Daoy (cell line): Measurements from ENCODE around the gene CCDC57. TPM values are rescaled to one million over a fixed set of nuclear protein-coding genes. Genes with fewer than 3 reads are reported as not detected.

Source experiments
- DNase-seq: peaks from one replicate; pipeline ENCODE4 v3.0.0-alpha.2; 2015; ENCODE audit warnings: low read depth
- total RNA-seq: library from RNA; depleted of rRNA; stranded (reverse); fragments of >200 nt; shearing (Covaris generic); gene quantifications from 2 replicates; pipeline ENCODE4 v1.2.3, GENCODE V29; 2014

CCDC57 gene
- total RNA-seq, 1 experiment from 2014 or later, result 7.9 TPM

DNA sequence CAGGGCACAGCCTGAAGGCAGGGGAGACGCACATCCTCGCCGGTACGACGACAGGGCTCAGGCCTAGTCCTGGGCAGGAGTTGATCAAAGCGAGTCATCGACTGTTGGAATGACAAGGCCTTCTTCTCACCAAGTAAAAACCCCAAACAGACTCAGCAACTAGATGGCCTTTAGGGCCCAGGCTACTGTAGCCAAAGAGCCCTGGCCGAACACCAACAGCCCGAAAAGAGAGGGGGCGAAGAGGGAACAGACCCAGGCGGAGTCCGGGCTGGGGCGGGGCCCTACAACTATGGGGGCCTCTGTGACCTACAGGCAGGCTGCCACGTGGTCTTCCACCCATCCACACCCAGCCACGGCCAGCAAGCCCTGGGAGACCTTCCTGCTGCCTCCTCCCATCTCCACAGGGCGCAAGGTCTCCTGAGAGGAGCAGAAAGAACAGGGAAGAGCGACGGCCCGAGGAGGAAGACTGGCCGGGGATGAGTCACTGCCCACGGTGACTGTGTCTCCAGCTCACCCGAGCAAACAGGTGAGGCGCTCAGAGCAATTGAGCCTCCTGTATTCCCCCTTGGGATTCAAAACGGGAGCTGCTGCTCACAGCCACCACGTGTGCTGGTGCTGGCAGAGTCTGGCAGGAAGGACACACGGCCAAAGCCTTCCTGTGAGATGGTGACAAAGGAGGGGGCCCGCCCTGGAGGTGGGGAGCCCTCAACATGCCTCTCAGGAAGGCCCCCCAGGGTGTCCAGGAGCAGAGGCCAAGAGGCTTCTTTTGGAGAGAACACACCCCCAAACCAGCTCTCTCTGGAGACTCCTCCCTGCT is 33.9 kb upstream of the CCDC57 start:
- peak; percentile 87 for DNase-seq

DNA sequence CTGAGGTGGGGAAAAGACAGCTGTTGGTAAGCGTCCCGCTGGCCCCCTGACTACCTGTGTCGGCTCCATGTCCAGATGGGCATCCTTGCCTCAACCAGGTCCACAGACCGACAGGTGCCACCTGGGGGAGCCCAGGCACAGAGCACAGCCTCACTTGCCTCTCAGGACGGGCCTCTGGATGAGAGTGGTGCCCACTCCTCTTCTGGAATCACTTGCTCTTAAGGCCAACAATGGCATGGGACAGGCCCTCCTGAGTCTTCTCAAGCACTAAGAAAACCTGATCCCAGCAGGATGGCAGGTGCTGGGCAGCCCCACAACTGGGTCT is 33.4 kb upstream of the CCDC57 start:
- DNase-seq, result no peak

DNA sequence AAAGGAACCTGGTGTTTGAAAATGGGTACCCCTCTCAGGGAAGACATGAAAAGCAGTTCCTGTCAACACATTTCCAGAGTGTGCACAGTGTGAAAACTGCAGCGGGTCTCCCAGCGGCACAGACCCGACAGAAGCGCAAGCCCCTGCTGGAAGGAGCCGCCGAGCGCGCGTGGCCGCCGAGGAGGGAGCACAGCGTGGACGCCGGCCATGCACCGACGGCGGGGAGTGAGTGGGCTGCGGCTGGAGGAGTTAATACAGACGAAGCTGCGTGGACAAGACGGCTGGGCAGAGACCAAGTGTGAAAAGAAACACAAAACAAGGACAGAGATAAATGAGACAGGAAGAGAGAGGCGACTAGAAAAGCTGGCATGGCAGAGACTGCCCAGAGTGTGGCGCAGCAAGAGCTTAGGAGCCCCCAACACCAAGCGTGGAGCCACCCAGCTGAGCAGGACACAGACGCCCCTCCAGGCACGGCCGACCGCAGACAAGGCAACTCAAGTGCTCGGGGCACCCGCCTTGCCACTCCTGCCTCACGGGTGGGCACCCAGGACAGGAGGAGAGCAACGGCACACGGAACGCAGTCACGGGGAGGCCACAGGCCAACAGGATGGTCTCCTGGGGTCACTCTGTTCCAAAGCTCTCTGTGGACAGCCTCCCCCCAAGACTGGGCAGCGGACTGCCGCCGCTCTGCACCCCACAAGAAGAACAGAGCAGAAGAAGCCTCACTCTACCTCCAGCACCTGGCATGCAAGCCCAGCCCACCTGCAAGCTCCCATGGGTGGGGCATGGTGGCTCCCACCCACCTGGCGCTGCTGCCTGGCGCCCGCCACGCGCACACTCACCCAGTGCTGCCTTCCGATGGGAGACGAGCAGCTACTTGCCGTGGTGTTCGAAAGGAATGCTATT is 32.7 kb upstream of the CCDC57 start:
- no peak for DNase-seq

DNA sequence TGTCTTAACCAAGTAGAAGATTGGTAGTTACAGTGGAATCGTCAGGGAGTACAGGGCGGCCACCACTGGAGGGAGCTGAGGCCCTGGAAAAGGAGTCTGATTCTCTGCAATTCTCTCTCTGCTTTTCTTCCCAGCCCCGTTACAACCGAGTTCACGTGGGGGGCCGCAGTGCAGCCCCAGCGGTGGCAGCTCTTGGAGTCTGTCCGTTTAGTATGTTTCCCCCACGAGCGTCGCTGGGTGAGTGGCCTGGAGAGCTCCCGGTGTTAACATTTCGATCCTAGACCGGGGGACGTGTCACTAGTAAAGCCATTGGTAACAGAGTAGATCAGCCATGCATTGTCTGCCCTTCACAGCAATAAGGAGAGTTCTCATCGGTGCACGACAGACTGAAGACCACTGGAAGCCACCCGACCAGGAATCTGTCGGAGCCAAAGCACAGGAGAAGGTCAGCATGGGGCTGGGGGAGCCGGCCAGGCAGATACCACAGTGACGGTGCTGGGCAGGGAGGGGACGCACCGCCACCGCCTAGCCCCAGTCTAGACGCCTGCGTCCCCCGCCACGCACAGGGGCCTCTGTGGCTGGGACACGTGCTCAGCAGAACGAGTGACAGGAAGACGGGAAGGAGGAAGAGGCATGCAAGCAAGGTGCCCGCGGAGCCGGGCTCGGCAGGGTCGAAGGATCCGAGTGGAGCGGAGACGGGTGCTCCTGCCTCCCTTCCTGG is 31.9 kb upstream of the CCDC57 start:
- DNase-seq, result no peak

DNA sequence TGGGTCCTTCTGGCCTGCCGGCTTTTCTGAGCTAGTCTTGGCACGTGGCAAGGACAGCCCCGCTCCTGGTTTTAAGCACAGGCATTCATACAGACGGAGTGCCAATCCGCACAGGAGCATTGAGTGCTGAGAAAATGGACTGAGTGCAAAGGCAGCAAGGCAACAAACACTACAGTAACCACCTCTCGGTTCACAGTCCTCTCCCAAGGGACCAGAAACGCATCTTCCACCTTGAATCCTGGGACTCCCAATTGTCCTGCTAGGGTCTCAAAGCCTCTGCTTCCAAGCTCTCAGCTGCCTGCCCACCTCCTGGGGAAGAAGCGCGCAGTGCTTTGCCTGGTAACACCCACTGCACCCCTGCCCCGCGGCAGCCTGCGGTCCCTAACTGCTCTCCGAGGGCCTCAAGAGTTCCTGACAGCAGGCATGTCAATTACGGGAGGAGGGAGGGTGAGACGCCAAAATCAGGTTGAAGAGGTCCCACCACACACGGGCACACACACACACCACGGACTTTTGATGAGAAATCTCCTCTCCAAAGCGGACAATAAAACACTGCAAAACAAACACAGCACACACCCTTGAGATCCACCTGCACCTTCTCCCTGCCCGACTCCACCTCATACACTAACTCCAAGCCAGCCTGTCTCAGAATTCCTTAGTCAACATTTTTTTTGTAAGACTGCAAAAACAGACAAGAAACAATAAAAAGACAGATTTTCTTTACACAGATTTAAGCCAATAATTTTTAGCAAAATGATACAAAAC is 31.2 kb upstream of the CCDC57 start:
- no peak for DNase-seq

DNA sequence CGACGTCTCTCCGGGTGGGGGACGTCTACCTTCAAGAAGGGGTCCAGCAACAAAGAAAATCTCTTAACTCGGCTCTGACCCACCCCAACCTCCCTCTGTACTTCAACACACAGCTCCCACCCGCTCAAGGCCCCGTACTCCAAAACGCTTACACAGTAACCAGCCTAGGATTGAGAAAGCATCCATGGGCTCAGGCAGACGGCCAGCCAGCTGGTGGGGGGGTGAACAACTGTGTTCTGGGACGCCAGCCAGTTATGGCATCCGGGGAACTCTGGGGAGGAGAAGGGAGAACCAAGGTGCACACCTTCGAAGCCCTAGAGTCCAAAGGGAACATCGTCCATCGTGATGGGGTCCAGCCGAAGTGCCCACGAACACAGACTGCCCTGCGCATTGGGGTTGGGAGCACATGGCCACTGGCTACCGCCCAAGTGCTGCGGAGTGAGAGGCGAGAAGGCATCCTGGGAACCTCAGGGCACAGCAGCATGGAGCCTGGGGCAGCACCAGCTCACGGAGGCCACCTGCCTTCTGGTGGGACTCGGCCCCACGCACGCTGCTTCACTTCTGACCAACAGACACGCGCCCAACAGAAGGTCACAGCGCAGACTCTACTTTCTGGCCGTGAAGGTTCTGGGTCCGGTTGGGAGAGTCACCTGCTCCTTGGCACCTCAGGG is 30.5 kb upstream of the CCDC57 start:
- peak; percentile 71 for DNase-seq

DNA sequence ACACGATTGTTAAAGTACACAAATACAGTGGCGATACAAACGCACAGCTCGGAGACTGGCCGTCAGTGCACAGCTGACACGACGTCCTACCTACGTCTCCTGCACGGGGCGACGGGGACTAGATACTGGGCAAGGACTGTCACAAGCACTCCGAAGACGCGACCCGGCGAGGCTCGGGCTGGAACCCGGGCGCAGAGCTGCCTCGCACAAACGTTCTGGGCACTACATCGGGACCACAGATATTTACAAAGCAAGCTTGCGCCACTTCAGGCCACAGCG is 30.0 kb upstream of the CCDC57 start:
- no peak for DNase-seq

DNA sequence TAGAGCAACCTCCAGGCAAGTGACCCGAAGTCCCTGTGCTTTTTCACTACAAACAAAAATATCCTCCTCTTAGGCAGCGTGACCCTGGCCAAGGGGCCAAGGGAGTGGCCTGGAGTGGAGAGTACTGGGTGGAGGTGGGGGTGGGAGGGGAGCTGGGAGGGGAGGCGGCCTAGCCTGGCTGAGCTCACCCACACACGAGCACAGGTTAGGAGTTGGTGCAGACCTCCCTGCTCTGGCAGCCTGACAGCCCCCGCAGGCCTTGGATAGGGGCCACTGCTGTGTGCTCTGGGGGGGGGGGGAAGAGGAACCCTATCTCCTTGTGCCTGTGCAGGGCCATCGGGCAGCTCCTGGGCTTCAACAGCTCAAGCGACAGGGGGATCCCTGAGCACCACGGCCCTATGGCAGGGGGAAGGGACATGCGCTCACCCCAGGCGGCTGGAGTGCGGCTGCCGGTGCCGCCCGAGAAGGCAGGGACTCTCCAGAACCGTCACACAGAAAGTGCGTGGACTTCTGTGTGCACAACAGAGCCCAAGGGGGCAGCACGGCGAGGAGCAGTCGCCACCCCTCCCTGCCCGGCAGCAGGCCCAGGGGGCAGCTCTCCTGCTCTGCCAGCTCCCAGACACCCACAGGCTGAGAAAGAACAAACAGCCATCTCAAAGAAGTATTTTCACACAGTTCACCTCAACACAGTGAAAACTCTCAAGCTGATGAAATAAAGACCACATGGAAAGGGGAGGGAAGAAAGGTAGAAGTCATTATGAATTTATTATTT is 29.5 kb upstream of the CCDC57 start:
- DNase-seq, result no peak

DNA sequence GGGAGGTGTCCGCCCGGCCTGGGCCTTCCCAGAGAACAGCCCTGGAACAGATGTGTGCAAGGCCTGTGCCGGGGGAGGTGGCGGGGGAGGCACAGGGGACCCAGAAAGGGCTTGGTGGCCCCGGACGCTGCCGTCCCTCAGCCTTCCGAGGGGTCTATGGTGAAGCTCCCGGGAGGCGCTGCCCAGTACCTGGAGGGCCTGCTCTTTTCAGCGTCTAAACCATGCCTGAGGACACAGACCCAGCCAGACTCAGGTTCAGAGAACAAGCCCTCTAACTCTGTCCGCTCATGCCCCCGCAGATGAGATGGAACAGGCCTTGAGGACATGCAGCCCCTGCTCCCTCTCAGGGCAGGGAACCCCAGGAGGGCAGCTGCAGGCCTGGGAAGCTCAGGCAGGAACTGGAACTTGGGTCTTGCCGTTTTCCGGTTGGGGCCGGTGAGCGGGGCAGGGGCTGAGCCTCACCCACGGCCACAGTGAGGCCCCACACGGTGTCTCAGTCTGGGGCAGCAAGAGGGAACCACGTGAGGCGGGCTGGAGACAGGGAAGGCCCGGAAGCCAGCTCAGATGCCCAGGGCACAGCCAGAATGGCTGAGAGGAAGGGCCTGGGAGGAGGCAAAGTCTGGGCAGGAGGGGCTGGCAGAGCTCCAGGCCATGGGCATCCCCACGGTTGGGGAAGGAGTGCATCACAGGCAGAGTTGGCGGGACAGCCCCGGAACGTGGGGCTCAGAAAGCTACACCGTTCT is 28.7 kb upstream of the CCDC57 start:
- DNase-seq, result peak; percentile 87

DNA sequence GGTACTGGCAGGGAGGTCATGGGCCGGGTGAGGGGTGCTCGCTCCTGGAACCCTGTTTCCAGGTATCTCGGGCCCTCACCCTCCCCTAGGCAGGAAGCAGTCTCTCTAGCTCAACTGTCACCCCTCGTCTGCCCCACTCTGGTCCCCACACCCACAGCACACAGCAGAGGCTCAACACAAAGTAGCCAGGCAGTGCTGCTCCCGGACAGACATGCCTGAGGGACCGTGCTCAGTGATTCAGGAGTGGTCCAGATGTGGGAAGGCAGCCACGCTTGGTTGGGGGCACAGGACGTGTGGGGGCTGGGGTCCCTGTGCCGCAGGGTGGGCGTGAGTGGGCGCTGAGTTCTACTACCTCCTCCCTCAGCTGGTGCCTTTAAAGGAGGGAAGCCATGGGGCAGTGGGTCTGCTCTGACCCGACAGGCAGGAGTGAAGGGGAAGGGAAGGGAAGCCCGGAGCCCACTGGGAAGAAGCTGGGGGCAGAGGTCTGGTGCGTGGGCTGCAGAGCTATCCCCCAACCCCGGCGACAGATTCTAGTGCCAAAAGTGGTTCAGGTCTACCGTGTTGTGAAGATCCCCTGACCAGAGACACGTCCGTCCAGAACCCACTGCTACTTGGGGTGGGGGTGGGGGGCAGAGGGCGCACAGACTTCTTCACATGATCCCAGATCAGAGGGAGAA is 28.0 kb upstream of the CCDC57 start:
- no peak for DNase-seq

DNA sequence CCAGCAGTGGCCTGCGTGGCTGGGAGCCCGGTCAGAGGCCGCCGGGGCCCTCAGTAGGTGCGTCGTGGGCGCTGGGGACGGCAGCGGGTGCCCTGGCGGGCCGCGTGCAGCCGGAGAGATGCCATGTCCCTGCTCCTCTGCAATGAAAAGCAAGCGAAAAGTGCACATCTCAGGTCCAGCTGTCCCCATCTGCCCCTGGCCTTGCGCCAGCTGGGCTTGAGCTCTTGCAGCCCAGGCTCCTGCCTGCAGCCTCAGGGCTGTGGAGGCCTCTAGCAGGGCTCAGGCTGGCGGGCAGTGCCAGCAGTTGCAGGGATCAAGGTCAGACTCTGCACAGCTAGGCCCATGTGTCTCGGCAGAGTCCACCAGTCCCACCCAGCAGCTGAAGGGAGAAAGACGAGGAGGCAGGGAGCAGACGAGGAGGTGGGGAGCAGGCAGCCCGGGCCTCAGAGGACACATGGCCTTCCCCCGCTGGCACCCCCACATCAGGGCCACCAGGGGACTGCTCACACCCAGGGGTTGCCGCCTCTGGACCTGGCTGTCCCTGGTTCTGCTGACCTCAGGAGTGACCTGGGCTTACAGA is 27.4 kb upstream of the CCDC57 start:
- DNase-seq, result no peak

DNA sequence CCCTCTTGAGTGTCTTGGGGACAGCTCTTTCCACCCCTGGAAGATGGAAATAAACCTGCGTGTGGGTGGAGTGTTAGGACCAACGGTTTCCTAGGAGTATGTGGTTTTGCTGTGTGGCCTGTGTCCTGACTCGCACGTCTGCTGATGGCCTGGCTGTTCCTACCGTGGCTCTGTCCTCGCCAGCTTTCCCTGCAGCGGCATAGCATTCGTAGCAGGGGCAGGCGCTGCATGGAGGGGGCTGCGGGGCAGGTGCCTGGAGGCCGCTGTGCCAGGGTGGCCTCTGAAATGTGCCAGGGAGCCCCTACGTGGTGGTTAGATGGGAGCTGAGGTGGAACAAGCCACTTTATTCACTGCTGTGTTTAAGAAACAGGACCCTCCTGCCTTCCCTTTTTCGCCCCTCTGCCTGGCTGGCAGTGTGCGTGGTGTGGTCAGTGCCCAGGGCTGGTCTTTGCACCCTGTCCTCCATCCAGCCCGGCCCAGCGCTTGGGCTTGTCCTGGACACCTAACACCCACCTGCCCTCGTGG is 26.8 kb upstream of the CCDC57 start:
- DNase-seq, result no peak

DNA sequence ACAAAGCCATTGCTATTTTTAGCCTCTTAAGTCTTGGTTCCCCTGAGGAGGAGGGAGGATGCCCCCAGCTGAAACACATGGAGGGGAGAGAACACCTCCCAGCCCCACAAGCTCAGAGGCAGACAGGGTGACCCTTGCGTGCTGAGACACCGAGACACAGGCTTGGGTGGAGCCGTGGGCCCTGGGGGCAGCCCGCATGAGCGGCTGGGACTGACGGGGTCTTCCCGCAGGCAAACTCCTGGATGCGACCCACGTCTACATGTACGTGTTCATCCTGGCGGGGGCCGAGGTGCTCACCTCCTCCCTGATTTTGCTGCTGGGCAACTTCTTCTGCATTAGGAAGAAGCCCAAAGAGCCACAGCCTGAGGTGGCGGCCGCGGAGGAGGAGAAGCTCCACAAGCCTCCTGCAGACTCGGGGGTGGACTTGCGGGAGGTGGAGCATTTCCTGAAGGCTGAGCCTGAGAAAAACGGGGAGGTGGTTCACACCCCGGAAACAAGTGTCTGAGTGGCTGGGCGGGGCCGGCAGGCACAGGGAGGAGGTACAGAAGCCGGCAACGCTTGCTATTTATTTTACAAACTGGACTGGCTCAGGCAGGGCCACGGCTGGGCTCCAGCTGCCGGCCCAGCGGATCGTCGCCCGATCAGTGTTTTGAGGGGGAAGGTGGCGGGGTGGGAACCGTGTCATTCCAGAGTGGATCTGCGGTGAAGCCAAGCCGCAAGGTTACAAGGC is 26.0 kb upstream of the CCDC57 start:
- peak; percentile 93 for DNase-seq

DNA sequence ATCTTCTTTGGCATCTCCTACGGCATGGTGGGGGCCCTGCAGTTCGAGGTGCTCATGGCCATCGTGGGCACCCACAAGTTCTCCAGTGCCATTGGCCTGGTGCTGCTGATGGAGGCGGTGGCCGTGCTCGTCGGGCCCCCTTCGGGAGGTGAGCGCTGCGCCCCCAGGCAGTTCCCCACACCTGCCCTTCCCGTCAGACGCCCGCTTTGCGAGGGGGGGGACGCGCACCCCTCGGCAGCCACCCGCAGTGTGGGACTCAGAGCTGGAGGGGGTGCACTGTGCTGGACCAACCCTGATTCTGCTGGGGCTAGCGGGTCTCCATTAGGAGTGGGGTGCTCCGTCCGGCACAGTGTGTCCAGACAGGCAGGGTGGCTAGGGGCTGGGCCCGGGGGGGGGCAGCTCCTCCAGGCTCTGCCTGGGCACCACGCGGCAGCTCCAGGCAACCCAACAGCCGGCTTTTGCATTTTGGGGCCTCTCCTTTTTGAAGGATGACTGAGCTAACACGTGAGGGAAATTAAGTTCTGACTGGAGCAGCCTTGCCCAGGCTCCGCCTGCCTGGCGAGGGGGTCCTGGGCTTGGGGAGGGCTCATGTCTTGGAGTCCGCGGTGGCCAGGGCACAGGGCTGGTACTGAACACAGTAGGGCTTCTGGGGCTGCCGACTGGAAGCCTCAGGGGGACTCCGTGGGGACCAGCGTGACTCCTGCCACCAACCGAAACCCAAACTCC is 25.3 kb upstream of the CCDC57 start:
- no peak for DNase-seq

DNA sequence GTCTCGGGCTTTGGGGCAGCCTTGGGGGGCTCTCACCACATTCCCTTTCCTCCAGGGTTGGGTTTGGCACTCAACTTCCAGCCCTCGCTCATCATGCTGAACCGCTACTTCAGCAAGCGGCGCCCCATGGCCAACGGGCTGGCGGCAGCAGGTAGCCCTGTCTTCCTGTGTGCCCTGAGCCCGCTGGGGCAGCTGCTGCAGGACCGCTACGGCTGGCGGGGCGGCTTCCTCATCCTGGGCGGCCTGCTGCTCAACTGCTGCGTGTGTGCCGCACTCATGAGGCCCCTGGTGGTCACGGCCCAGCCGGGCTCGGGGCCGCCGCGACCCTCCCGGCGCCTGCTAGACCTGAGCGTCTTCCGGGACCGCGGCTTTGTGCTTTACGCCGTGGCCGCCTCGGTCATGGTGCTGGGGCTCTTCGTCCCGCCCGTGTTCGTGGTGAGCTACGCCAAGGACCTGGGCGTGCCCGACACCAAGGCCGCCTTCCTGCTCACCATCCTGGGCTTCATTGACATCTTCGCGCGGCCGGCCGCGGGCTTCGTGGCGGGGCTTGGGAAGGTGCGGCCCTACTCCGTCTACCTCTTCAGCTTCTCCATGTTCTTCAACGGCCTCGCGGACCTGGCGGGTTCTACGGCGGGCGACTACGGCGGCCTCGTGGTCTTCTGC is 24.6 kb upstream of the CCDC57 start:
- no peak for DNase-seq

DNA sequence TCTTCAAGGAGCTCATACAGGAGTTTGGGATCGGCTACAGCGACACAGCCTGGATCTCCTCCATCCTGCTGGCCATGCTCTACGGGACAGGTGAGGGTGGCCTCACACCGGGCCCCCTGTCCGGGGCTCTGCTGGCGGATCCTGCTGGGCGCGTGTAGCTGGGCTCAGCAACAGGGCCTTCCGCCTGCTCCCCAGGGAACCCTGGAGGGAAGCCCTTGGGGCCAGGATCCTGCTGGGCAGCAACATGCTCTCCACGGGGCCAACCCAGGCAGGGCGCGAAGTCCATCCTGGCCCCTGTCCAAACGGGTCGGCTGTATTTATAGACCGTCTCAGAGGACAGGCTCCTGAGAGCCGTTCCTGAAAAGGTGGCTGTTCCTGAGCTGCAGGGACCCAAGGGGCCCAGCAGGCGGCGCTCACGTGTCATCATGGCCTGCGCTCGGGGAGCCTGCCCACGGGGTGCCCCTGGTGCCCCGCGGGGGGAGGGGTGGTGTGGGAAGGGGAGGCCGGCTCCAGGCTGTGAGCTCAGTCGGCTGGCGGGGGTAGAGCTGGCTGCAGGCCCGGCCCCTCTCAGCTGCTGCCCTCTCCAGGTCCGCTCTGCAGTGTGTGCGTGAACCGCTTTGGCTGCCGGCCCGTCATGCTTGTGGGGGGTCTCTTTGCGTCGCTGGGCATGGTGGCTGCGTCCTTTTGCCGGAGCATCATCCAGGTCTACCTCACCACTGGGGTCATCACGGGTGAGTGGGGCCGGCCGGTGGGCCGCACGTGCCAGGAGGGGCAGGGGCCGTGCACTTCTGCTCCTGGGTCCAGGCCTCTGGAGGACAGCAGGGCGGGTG is 23.7 kb upstream of the CCDC57 start:
- peak; percentile 71 for DNase-seq
